OCI-M1 (cell line): ENCODE measurements around the gene PCDHB6.
"Not testable (repeated sequence)": the region's sequence is repeated elsewhere in the genome, so short reads cannot be mapped to it uniquely, and the experiment has no call there.

Experiments
- DNase-seq: peaks from one replicate; lab custom pipeline; 2025; lab: John Stamatoyannopoulos, UW

The PCDHB6 gene

DNA sequence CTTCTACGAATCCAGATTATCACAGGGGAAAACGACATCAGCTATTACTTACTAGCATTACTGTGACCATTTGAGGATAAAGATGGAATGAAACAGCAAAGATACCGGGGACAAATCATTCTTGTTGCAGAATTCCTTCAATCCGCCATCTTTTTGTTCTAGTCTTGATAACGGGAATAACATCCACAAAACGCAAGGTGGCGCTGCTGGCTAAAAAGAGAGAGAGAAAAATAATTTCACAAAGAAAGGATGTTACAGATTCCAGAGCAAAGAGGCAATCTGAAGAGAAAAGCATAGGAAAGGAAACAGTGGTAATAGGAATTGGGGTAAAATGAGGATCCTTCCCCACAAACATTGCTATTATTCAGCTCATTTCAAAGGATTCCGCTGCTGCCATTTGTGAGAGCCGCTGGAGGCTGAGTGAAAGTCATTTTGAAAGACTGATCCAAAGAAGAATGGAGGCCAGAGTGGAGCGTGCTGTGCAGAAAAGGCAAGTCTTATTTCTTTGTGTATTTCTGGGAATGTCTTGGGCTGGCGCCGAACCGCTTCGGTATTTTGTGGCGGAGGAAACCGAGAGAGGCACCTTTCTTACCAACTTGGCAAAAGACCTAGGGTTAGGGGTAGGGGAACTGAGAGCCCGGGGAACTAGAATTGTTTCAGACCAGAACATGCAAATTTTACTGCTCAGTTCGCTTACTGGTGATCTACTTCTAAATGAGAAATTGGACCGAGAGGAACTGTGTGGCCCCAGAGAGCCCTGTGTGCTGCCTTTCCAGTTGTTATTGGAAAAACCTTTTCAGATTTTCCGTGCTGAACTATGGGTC lies 22.7 kb downstream of the PCDHB6 start, which contains the start of gene PCDHB7:
TSS of gene PCDHB7 (plus strand) at position 264 of the 824 bp plus-strand sequence. CDS start at position 456, 192 bp downstream.
- DNase-seq = peak; percentile 63

GRCh38 chr5:141174291-141175104 lies 24.6 kb downstream of the PCDHB6 start:
- not testable (repeated sequence) for DNase-seq

GRCh38 chr5:141175933-141176332 lies 26.1 kb downstream of the PCDHB6 start:
- no peak for DNase-seq

DNA sequence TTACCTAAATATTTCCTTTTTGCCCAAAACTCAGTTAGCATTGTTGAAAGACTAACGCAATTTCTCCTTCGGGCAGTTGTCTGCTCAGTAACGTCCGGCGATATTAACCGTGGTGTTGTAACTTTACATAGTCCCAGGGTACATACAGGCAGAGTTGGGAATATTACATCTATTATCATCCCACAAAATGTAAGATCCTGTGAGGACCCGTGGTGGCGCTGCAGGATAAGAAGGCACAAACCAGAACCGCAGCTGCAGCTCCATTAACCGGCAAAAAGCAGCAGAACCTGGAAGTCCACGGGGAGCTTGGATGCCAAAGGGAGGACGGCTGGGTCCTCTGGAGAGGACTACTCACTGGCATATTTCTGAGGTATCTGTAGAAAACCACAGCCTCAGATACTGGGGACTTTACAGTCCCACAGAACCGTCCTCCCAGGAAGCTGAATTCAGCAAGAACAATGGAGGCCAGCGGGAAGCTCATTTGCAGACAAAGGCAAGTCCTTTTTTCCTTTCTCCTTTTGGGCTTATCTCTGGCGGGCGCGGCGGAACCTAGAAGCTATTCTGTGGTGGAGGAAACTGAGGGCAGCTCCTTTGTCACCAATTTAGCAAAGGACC lies 27.8 kb downstream of the PCDHB6 start, which contains the start of gene PCDHB8:
TSS of gene PCDHB8 (plus strand) at position 214 of the 615 bp plus-strand sequence. CDS start at position 459, 245 bp downstream.
- DNase-seq = peak; percentile 60

- not testable (repeated sequence) for DNase-seq
Measured at GRCh38 chr5:141179371-141179770, 29.5 kb downstream of the PCDHB6 start.

DNA sequence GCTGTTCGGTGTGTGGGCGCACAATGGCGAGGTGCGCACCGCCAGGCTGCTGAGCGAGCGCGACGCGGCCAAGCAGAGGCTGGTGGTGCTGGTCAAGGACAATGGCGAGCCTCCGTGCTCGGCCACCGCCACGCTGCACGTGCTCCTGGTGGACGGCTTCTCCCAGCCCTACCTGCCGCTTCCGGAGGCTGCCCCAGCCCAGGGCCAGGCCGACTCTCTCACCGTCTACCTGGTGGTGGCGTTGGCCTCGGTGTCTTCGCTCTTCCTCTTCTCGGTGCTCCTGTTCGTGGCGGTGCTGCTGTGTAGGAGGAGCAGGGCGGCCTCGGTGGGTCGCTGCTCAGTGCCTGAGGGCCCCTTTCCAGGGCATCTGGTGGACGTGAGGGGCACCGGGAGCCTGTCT lies 30.0 kb downstream of the PCDHB6 start:
- DNase-seq = not testable (repeated sequence)

- no peak for DNase-seq
Measured at GRCh38 chr5:141180313-141180712, 30.5 kb downstream of the PCDHB6 start.

DNA sequence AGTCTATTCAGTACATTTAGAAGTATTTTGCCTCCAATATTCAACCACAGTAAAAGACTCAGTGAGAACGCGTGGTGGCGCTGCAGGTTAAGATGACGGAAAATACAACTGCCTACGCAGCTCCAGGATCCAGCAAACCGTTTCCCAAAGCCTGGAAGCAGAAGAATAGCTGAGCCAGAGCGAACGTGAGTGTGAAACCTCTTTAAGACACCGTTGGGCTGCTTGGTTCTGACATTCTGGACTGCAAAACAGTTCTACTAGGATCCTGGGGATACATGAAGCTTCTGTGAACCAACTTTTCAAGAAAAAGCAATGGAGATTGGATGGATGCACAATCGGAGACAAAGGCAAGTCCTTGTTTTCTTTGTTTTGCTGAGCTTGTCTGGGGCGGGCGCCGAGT lies 32.4 kb downstream of the PCDHB6 start, which contains the start of gene PCDHB16:
TSS of gene PCDHB16 (plus strand) at position 140 of the 400 bp plus-strand sequence. CDS start at position 313, 173 bp downstream.
- DNase-seq = peak; percentile 12

GRCh38 chr5:141184117-141184855 lies 34.4 kb downstream of the PCDHB6 start:
- DNase-seq = not testable (repeated sequence)

DNA sequence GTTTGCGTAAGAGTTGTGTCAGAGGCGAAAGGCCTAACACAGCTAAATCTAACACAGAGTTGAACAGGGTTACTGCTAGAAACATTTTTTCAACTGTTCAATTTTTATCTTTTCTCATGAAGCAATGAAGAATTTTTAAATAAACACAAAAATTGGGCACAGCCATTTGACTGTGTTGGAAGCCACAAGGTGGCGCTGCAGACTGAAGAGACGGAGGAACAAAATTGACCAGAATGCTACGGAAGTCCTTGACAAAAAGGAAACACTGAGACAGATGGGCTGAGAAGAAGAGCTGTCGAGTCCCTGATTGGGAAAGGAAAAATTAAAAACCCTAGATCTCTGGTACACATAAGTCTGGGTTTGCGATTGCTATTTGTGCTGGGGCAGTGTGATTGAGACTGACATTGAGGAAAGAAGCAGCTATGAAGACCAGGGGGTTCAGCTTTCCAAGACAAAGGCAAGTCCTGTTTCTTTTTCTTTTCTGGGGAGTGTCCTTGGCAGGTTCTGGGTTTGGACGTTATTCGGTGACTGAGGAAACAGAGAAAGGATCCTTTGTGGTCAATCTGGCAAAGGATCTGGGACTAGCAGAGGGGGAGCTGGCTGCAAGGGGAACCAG lies 37.1 kb downstream of the PCDHB6 start, which contains the start of gene PCDHB9:
TSS of gene PCDHB9 (plus strand) at position 265 of the 616 bp plus-strand sequence. CDS start at position 423, 158 bp downstream.
- DNase-seq = peak; percentile 67

DNA sequence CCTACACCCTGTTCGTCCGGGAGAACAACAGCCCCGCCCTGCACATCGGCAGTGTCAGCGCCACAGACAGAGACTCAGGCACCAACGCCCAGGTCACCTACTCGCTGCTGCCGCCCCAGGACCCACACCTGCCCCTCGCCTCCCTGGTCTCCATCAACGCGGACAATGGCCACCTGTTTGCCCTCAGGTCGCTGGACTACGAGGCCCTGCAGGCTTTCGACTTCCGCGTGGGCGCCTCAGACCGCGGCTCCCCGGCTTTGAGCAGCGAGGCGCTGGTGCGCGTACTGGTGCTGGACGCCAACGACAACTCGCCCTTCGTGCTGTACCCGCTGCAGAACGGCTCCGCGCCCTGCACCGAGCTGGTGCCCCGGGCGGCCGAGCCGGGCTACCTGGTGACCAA lies 38.8 kb downstream of the PCDHB6 start:
- not testable (repeated sequence) for DNase-seq

DNA sequence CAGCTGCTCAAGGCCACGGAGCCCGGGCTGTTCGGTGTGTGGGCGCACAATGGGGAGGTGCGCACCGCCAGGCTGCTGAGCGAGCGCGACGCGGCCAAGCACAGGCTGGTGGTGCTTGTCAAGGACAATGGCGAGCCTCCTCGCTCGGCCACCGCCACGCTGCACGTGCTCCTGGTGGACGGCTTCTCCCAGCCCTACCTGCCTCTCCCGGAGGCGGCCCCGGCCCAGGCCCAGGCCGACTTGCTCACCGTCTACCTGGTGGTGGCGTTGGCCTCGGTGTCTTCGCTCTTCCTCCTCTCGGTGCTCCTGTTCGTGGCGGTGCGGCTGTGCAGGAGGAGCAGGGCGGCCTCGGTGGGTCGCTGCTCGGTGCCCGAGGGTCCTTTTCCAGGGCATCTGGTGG lies 39.3 kb downstream of the PCDHB6 start:
- not testable (repeated sequence) for DNase-seq

DNA sequence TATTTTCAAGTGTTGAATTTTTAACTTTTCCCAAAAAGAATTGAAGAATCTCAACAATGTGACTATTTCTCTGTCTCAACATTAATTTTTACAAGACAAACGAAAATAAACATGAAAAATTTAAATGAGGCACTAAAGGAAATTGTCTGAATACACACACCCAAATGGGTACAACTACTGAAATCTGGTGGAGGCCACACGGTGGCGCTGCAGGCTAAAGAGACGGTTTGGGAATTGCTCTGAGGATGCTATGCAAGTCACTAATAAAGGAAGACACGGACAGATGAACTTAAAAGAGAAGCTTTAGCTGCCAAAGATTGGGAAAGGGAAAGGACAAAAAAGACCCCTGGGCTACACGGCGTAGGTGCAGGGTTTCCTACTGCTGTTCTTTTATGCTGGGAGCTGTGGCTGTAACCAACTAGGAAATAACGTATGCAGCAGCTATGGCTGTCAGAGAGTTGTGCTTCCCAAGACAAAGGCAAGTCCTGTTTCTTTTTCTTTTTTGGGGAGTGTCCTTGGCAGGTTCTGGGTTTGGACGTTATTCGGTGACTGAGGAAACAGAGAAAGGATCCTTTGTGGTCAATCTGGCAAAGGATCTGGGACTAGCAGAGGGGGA lies 42.4 kb downstream of the PCDHB6 start, which contains the start of gene PCDHB10:
TSS of gene PCDHB10 (plus strand) at position 244 of the 616 bp plus-strand sequence. CDS start at position 444, 200 bp downstream.
- peak; percentile 68 for DNase-seq

DNA sequence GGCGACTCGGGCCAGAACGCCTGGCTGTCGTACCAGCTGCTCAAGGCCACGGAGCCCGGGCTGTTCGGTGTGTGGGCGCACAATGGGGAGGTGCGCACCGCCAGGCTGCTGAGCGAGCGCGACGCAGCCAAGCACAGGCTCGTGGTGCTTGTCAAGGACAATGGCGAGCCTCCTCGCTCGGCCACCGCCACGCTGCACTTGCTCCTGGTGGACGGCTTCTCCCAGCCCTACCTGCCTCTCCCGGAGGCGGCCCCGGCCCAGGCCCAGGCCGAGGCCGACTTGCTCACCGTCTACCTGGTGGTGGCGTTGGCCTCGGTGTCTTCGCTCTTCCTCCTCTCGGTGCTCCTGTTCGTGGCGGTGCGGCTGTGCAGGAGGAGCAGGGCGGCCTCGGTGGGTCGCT lies 44.5 kb downstream of the PCDHB6 start:
- not testable (repeated sequence) for DNase-seq

DNA sequence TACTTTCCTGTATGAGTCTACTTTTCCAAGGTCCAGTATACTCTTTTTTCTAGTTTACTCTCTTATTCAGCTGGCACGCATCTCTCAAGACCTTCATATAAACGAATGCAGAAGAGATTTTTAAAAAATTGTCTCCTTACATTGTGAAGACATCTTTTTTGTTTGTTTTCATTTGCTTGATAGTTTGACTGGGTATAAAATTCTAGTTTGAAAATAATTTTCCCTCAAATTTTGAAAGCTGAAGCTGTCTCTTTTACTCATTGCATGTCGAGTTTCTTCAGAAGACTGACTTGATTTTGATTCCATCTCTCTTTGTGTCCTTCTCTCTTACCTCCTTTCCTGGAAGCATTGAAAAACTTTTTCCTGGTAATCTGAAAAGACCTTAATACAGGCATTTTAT lies 46.5 kb downstream of the PCDHB6 start:
- DNase-seq = no peak

DNA sequence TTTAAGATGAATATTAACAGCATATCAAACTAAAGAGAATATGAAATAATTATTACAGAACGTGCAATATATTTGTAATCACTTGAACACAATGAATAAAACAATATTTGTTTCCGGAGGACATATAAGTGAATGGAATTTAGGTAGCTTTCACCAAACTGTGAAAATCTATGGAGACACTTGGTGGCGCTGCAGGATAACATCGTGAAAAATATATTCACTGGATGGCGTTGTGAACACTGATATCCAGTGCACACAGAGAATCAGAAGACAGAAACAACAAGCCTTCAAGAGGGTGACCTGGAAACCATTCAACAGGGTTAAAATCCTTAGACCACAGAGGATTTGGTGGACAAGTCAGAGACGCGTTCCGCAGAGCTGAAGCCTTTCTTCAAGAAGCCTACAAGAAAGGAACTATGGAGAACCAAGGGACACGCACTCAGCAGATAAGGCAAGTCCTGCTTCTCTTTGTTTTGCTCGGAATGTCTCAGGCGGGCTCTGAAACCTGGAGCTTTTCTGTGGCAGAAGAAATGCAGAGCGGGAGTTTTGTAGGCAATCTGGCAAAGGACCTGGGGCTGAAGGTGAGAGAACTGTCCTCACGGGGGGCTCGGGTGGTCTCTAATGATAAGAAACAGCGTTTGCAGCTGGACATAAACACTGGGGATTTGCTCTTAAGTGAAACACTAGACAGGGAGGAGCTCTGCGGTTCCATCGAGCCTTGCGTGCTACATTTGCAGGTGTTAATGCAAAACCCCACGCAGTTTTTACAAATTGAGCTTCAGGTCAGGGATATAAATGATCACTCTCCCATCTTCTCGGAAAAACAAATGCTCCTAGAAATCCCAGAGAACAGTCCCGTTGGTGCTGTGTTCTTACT lies 49.7 kb downstream of the PCDHB6 start, which contains the start of gene PCDHB11:
TSS of gene PCDHB11 (plus strand) at position 269 of the 877 bp plus-strand sequence. CDS start at position 417, 148 bp downstream.
- DNase-seq = peak; percentile 59

DNA sequence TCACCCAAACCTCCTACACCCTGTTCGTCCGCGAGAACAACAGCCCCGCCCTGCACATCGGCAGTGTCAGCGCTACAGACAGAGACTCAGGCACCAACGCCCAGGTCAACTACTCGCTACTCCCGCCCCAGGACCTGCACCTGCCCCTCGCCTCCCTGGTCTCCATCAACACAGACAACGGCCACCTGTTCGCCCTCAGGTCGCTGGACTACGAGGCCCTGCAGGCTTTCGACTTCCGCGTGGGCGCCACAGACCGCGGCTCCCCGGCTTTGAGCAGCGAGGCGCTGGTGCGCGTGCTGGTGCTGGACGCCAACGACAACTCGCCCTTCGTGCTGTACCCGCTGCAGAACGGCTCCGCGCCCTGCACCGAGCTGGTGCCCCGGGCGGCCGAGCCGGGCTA lies 51.3 kb downstream of the PCDHB6 start:
- DNase-seq = not testable (repeated sequence)

- not testable (repeated sequence) for DNase-seq
Measured at GRCh38 chr5:141201646-141202045, 51.8 kb downstream of the PCDHB6 start.
